Epithelial cell of esophagus (primary cell): ENCODE results near the gene RBM20.

Experiments used
- DNase-seq: peaks from one replicate; pipeline ENCODE4 v3.0.0; 2010; ENCODE audit warnings: low read depth
- H3K4me3 ChIP-seq: 2 replicates; pipeline ENCODE4 v1.5.1; 2011; ENCODE audit warnings: mild to moderate bottlenecking, low read length, control low read depth
- CTCF ChIP-seq: IDR thresholded peaks from 2 replicates; pipeline ENCODE4 v1.5.1; 2011; ENCODE audit warnings: low read depth, mild to moderate bottlenecking, low read length, control low read depth, inconsistent platforms; ENCODE audit not compliant: insufficient read depth; ENCODE audit errors: missing control alignments

RBM20 gene

GRCh38 chr10:110650265-110650668 is 6.1 kb downstream of the RBM20 start:
- no peak for TF ChIP-seq CTCF
- DNase-seq, result no peak
- H3K4me3 ChIP-seq, result no peak overlapping the region

GRCh38 chr10:110651044-110651958 is 7.2 kb downstream of the RBM20 start:
- H3K4me3 ChIP-seq, result no peak overlapping the region
- DNase-seq, result no peak
- TF ChIP-seq CTCF, result no peak

DNA sequence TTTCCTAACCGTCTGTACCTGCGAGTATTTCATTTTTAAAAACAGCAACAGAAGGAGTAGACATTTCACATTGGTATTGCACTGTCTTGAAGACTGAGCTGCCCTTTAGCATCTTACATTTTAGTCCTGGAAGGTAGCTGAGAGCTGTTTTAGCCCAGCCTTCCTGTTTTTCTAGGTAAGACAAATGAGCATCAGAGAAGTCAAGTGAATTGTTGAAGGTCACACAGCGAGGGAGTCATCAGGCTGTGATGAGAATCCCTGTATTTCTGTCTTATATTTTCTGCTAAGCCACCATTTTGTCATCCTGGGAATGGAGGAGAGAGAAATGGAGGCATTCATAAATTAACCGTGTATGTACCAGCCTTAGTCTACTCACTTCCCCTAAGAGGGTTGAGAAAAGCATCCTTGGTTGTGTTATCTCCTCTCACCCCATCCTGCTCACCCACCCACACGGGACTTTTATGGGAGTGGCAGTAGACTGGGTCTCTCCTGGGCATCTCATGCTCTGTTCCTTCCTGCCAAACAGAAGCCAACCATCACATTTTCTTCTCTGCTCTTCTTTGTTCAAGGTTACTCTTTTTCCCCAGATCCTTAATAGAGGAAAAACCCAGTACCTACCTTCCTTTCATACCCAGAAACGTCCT is 8.5 kb downstream of the RBM20 start:
- DNase-seq, result no peak
- no peak overlapping the region for H3K4me3 ChIP-seq
- no peak for TF ChIP-seq CTCF

DNA sequence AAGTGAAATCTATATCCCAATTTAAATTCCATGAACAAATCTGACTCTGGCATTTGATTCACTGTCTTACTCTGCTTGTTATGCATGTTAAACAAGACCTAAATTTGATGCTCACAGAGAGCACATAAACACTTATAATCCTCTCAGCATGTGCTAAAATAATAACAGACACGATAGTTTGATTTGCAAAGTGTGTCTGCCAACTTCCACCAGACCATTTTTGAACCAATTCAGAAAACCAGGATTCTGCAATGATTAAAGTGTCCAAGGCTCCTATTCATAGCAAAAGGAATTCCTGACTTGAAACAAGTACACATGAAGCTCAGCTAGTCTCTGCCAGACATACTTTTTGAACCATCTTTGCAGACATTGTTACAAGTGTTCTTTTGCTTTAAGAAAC is 11.2 kb downstream of the RBM20 start:
- DNase-seq, result no peak
- TF ChIP-seq CTCF, result no peak
- H3K4me3 ChIP-seq, result no peak overlapping the region

DNA sequence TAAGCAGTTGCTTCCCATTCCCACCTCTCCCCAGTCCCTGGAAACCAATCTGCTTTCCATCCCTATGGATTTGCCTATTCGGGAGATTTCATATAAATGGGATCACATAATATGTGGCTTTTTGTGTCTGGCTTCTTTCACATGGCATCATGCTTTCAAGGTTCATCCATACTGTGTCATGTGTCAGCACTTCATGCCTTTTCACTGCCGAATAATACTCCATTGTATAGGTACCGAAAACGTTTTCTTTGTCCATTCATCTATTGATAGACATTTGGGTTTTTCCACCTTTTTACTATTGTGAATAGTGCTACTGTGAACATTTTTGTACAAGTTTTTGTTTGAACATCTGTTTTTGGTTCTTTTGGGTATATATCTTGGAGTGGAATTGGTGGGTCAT is 12.5 kb downstream of the RBM20 start:
- TF ChIP-seq CTCF, result no peak
- DNase-seq, result no peak

DNA sequence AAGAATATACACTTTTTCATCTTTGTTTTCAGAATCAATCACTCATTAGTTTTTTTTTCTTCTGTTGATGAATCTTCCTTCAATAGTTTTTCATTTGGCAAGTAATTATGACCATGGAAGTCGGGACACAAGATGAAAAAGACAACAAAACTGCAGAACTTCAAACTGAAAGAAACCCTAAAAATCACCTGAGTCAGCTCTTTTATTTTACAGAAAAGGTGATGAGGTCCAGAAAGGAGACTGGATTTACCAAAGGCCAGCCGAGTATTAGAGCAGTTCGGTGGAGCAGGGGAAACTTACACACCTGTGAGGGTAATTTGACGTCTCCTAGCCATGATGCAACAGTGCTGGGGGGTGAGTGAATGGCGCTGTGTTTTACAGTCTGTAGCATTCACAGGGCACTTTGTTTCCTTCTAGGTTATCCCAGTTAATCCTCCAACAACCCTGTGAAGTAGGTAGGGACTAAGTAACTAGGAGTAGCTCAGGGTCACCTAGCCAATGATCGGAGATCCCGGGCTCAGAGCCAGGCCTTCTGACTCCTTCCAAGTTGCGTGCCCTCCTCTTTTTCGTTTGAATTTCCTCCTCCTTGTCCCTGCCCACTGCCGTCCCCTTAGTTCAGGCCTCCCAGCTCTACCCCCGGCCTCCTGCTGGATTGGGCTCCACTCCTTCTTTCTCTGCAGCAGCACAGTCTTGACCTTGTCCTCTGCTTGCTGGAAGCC is 14.0 kb downstream of the RBM20 start:
- H3K4me3 ChIP-seq, result no peak overlapping the region

More for the DNA sequence above, 12.5 kb downstream of the RBM20 start:
- no peak overlapping the region for H3K4me3 ChIP-seq

More for the DNA sequence above, 14.0 kb downstream of the RBM20 start:
- DNase-seq, result no peak
- TF ChIP-seq CTCF, result no peak
